Pancreas (tissue), 10 donors: Measurements from ENCODE around the gene LY6G6D. TPM values are rescaled to one million over a fixed set of nuclear protein-coding genes. Genes with fewer than 3 reads are reported as not detected.

Experiments
- ATAC-seq, 4 donors: fragments of 200-7000 bp; cut with Tn5 transposase; one replicate each; pipeline versions ENCODE4 v1.8.0 to v1.9.1; 2020; ENCODE audit warnings: mild to moderate bottlenecking in 4 of 4, moderate library complexity in 4 of 4
- DNase-seq, 6 donors: peaks; one replicate each; pipeline ENCODE4 v3.0.0-alpha.2; 2020
- FAIRE-seq: peaks from 2 replicates; lab custom pipeline; 2012; peaks lifted over from hg19 to GRCh38; lab: Jason Lieb, UNC
- H3K27ac ChIP-seq, 4 donors: fragments of 200-600 bp; sonication (generic); 1 replicate in 3 of 4; 2 replicates in 1 of 4; pipeline versions ENCODE4 v1.5.0 to v1.8.0; 2020
- H3K27me3 ChIP-seq, 4 donors: fragments of 200-600 bp; one replicate each; pipeline ENCODE4 v1.8.0; 2021
- H3K36me3 ChIP-seq, 3 donors: fragments of 200-600 bp; sonication (generic) in 1 of 3; one replicate each; pipeline versions ENCODE4 v1.5.0 to v1.8.0; 2020 to 2021
- H3K4me1 ChIP-seq, 3 donors: fragments of 200-600 bp; one replicate each; pipeline ENCODE4 v1.8.0; 2021
- H3K4me3 ChIP-seq, 4 donors: fragments of 200-600 bp; sonication (generic) in 2 of 4; one replicate each; pipeline versions ENCODE4 v1.5.0 to v1.8.0; 2020 to 2021
- H3K9me3 ChIP-seq, 4 donors: fragments of 200-600 bp; one replicate each; pipeline ENCODE4 v1.8.0; 2021
- CTCF ChIP-seq, 4 donors: fragments of 200-600 bp; sonication (generic) in 3 of 4; IDR thresholded peaks; one replicate each; pipeline versions ENCODE4 v1.5.0 to v1.8.0; 2021; ENCODE audit warnings: antibody characterized with exemption in 4 of 4
- WGBS, 2 donors: extraction: QIAGEN DNeasy Blood & Tissue Kit; methylation state at CpG; one replicate each; pipeline ENCODE4 v1.1.7; 2013; 5-methylcytosine and 5-hydroxymethylcytosine counted together
- intact Hi-C, 3 donors: fragments of 100-400 bp; cut with DNase I; formaldehyde crosslinking; loops; one replicate each; pipeline versions ENCODE4 v1.11.1 to v1.14.2; 2022
- polyA plus RNA-seq, 2 donors: library from polyadenylated mRNA; stranded (reverse); fragments of 200-250 nt; gene quantifications; one replicate each; pipeline ENCODE4 v1.2.3, GENCODE V29; 2013
- total RNA-seq, 6 donors: library from RNA; stranded (reverse); fragmentation: NEBNext Ultra II Directional in 4 of 6; extraction: Animal tissue kit (Norgen Biotek cat#: 25700) in 4 of 6; gene quantifications; one replicate each; pipeline versions ENCODE4 v1.2.1 to v1.2.4, GENCODE V29; 2021 to 2023
- donor health status: healthy with polysubstance abuse.
- donor health status: DM: no; HTN: no; CAD: no; lungs with moderate emphysema.
- donor health status: DM: no; HTN: no; CAD: no.
- donor health status: control.
- donor health status: control.
- donor health status: Bipolar disorder and iron deficiency.
- donor health status: DM: yes; HTN: yes; CAD: no.
- donor health status: DM: no; HTN: no; CAD: no.
- donor health status: DM: no; HTN: no; CAD: no.
- donor health status: DM: yes; HTN: yes; CAD: no.

The LY6G6D gene
- total and polyA plus RNA-seq, 8 donors: not detected

GRCh38 chr6:31749301-31750036 lies 34.3 kb downstream of the LY6G6D start:
- FAIRE-seq (no peak), DNase-seq (no peak), ATAC-seq (no peak)
- 79 to 82% methylated on average over 8 of the region's 8 CpGs for WGBS, 2 donors
- Histone ChIP-seq H3K9me3 (no peaks in the 10 kb centered on the region), H3K27ac (no peak overlapping the region), H3K4me1 (no peaks in the 10 kb centered on the region), H3K4me3 (no peak overlapping the region), H3K27me3 (no peaks in the 10 kb centered on the region), H3K36me3 (no peaks in the 10 kb centered on the region)
- intact Hi-C loops: no loop called here
- no peak for TF ChIP-seq CTCF (IDR thresholded peaks at IDR 0.05)

GRCh38 chr6:31750411-31751022 lies 35.4 kb downstream of the LY6G6D start:
- DNase-seq (no peak), FAIRE-seq (no peak), ATAC-seq (no peak)
- Histone ChIP-seq H3K9me3 (no peaks in the 10 kb centered on the region), H3K27me3 (no peaks in the 10 kb centered on the region), H3K4me1 (no peaks in the 10 kb centered on the region), H3K27ac (no peak overlapping the region), H3K4me3 (no peak overlapping the region), H3K36me3 (no peaks in the 10 kb centered on the region)
- TF ChIP-seq CTCF (IDR thresholded peaks at IDR 0.05): no peak
- intact Hi-C loops: no loop called here
- 75 to 81% methylated on average over 7 of the region's 7 CpGs for WGBS, 2 donors

GRCh38 chr6:31752739-31753319 lies 37.7 kb downstream of the LY6G6D start:
- TF ChIP-seq CTCF (IDR thresholded peaks at IDR 0.05): no peak

GRCh38 chr6:31758281-31758680 lies 43.1 kb downstream of the LY6G6D start:
- 79 to 85% methylated on average over 2 of the region's 2 CpGs for WGBS, 2 donors
- no peak for ATAC-seq
- no peak for TF ChIP-seq CTCF (IDR thresholded peaks at IDR 0.05)

More at GRCh38 chr6:31752739-31753319, 37.7 kb downstream of the LY6G6D start:
- ATAC-seq (no peak), FAIRE-seq (no peak), DNase-seq (no peak)
- Histone ChIP-seq H3K27me3 (no peaks in the 10 kb centered on the region), H3K27ac (no peak overlapping the region), H3K36me3 (no peaks in the 10 kb centered on the region), H3K4me3 (no peak overlapping the region), H3K9me3 (no peaks in the 10 kb centered on the region), H3K4me1 (no peaks in the 10 kb centered on the region)
- intact Hi-C loops: no loop called here
- 52 to 65% methylated on average over 8 of the region's 8 CpGs for whole genome bisulfite sequencing, 2 donors

More at GRCh38 chr6:31758281-31758680, 43.1 kb downstream of the LY6G6D start:
- no peaks in the 10 kb centered on the region for H3K36me3 ChIP-seq
- FAIRE-seq (no peak), DNase-seq (no peak)
- no peak overlapping the region for H3K27ac ChIP-seq
- intact Hi-C loops: no loop called here
- no peaks in the 10 kb centered on the region for H3K27me3 ChIP-seq
- H3K4me3 ChIP-seq: no peak overlapping the region
- no peaks in the 10 kb centered on the region for H3K4me1 ChIP-seq
- no peaks in the 10 kb centered on the region for H3K9me3 ChIP-seq
